Measurements from ENCODE around the gene SH2D7. TPM values are rescaled to one million over a fixed set of nuclear protein-coding genes. Genes with fewer than 3 reads are reported as not detected.

The SH2D7 gene
- total RNA-seq, 1 experiment from 2014 or later: not detected

GRCh38 chr15:78064544-78064943, 27.8 kb upstream of the SH2D7 start:
- Mint-ChIP-seq H3K36me3 (ENCODE audit: insufficient read depth in 1 of 3, low read depth in 3 of 3) (no peaks in the 10 kb centered on the region), H3K4me3 (no peak overlapping the region), H3K9me3 (no peaks in the 10 kb centered on the region), H3K27me3 (ENCODE audit: low read depth) (no peaks in the 10 kb centered on the region), H3K27ac (no peak overlapping the region), H3K4me1 (peaks cover 23 to 49% of the 10 kb centered on the region in 2 experiments)
- no peak overlapping the region for H2BK12ac ChIP-seq (ENCODE audit: insufficient read length, low read depth, low read length)
- H3K9me3 ChIP-seq (ENCODE audit: control insufficient read depth, low read depth, low read length): no peaks in the 10 kb centered on the region
- H3K27ac ChIP-seq (ENCODE audit: insufficient read length, low read depth, low read length): no peak overlapping the region
- H3K4me1 ChIP-seq (ENCODE audit: insufficient read depth, low read length): peaks cover 14% of the 10 kb centered on the region
- H4K91ac ChIP-seq (ENCODE audit: insufficient read length, low read depth, low read length): no peak overlapping the region
- 100% methylated on average over 1 of the region's 2 CpGs for WGBS (ENCODE audit: extremely low coverage, insufficient read length, low lambda C conversion rate)
- no peak for DNase-seq
- peaks cover 3% of the 10 kb centered on the region; the same call in 1 of the 2 replicates for H3K79me2 ChIP-seq (ENCODE audit: insufficient read depth, low read length)
- no peak overlapping the region for H3K4ac ChIP-seq (ENCODE audit: low read depth, low read length)
- H3K23ac ChIP-seq (ENCODE audit: insufficient read length, low read depth, low read length): no peak overlapping the region
- peaks cover 2% of the 10 kb centered on the region for H3K79me1 ChIP-seq (ENCODE audit: insufficient read depth, low read depth, low read length, poor library complexity, severe bottlenecking)
- no peaks in the 10 kb centered on the region for H4K20me1 ChIP-seq (ENCODE audit: control insufficient read depth, insufficient read depth, insufficient read length)
- no peak overlapping the region for H2BK120ac ChIP-seq (ENCODE audit: low read depth, low read length, poor library complexity, severe bottlenecking)
- H2AK5ac ChIP-seq (ENCODE audit: insufficient read length, low read length): no peak overlapping the region
- H3K4me2 ChIP-seq (ENCODE audit: insufficient read depth, insufficient read length, low read length): no peak overlapping the region
- H3K27me3 ChIP-seq (ENCODE audit: insufficient read depth, low read length): no peaks in the 10 kb centered on the region
- no peak overlapping the region for H3T11ph ChIP-seq (ENCODE audit: low read length)
- H2BK15ac ChIP-seq (ENCODE audit: low read depth, low read length): no peak overlapping the region
- TF ChIP-seq CTCF (conservative IDR thresholded peaks at IDR 0.05): no peak
- no peak overlapping the region for H2BK20ac ChIP-seq (ENCODE audit: low read depth, low read length, poor library complexity, severe bottlenecking)
- no peak overlapping the region for H2AFZ ChIP-seq (ENCODE audit: low read length)
- no peak overlapping the region for H4K5ac ChIP-seq (ENCODE audit: insufficient read length, low read depth, low read length)
- no peak overlapping the region for H3K14ac ChIP-seq (ENCODE audit: insufficient read depth, low read length)
- H4K8ac ChIP-seq (replicated peaks; ENCODE audit: insufficient read length, low read depth, low read length): no peak overlapping the region
- H3K9ac ChIP-seq (ENCODE audit: extremely low read depth, insufficient read length, low read length): no peak overlapping the region
- no peak overlapping the region for H3K56ac ChIP-seq (ENCODE audit: insufficient read length, low read depth, low read length)
- H3K18ac ChIP-seq (ENCODE audit: insufficient read length, low read depth, low read length): no peak overlapping the region
- H3K23me2 ChIP-seq (ENCODE audit: insufficient read length, low read depth, low read length, poor library complexity, severe bottlenecking): no peaks in the 10 kb centered on the region
- H2BK5ac ChIP-seq (ENCODE audit: insufficient read length, low read length): no peak overlapping the region
